GM06990 (cell line): ENCODE results near the gene HINT2.

Experiments
- DNase-seq: peaks from one replicate; pipeline ENCODE4 v3.0.0-alpha.2; 2011; ENCODE audit not compliant: insufficient read length; ENCODE audit errors: extremely low read depth
- H3K27me3 ChIP-seq: replicated peaks from 2 replicates; pipeline ENCODE4 v1.6.0; 2011; ENCODE audit warnings: low read length; ENCODE audit not compliant: control insufficient read depth, insufficient read depth
- H3K36me3 ChIP-seq: 2 replicates; pipeline ENCODE4 v1.5.1; 2011; ENCODE audit warnings: low read length; ENCODE audit not compliant: control insufficient read depth, insufficient read depth
- H3K4me3 ChIP-seq: replicated peaks from 2 replicates; pipeline ENCODE4 v1.5.1; 2011; ENCODE audit warnings: low read depth, mild to moderate bottlenecking, control low read depth, low read length
- CTCF ChIP-seq: IDR thresholded peaks from 2 replicates; pipeline ENCODE4 v1.5.1; 2011; ENCODE audit warnings: low read length, control low read depth, mild to moderate bottlenecking, inconsistent platforms; ENCODE audit not compliant: insufficient read depth, poor library complexity, severe bottlenecking

The HINT2 gene

GRCh38 chr9:35859310-35859989, 44.6 kb upstream of the HINT2 start:
- no peak for DNase-seq

DNA sequence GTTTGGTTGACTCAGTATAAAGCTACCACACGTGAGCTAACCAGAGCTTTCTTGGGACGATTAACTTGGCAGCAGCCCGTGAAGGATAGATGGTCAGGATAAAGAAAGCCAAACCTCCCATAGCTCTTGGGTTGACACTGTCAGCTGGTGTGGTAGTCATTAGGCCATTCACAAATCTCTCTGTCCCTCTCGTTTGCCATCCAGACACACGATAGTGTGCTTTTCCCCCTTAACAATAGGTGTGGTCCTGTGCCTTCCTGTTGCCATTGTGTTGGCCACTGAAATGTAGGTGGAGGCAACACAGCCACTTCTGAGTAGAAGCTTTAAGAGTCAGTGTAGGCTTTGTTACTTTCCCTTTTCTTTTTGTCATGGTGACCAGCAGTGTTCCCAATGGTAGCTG, 43.6 kb upstream of the HINT2 start:
- Histone ChIP-seq H3K27me3 (no peaks in the 10 kb centered on the region), H3K4me3 (no peak overlapping the region), H3K36me3 (no peaks in the 10 kb centered on the region)
- TF ChIP-seq CTCF: no peak
- no peak for DNase-seq

More at GRCh38 chr9:35859310-35859989, 44.6 kb upstream of the HINT2 start:
- TF ChIP-seq CTCF: peak; percentile 18
- Histone ChIP-seq H3K36me3 (no peaks in the 10 kb centered on the region), H3K4me3 (no peak overlapping the region), H3K27me3 (no peaks in the 10 kb centered on the region)

DNA sequence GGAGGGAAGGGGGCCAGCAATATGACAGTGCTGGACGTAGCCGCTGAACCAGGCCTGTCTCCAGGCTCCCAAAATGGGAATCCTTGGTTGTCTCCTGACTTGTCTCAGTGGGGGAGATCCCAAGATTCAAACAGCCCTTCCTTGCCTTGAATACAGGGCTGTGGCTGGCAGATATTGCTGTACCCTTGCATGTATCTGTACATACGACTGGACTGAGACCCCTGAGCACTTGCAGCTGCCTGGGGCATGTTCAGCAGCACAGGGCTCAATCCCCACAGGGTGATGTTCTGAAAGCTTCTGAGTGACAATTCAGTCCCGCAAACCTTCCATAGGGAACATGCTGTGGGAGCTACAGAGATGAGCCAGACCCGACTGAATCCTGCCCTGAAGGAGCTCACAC, 42.0 kb upstream of the HINT2 start:
- H3K4me3 ChIP-seq: no peak overlapping the region
- H3K27me3 ChIP-seq: no peaks in the 10 kb centered on the region
- no peaks in the 10 kb centered on the region for H3K36me3 ChIP-seq
- no peak for DNase-seq
- no peak for TF ChIP-seq CTCF

DNA sequence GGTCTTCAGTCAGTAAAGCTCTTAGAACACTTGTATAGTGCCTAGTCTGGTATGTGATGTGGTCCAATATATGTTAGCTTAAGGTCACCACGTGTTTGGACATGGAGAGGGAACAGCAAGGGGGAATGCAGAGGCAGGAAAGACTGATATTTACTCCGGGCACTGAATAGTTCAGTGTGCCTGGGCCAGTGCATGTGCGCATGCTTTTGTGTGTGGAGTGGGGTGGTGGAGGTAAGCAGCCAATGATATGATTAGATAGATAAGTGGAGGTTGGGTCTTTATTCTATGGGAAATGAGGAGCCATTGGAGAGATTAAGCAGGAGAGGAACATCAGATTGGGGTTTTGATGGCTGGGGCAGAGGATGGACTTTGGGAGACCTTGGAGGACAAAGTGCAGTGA, 41.4 kb upstream of the HINT2 start:
- Histone ChIP-seq H3K36me3 (no peaks in the 10 kb centered on the region), H3K4me3 (no peak overlapping the region), H3K27me3 (no peaks in the 10 kb centered on the region)
- TF ChIP-seq CTCF: no peak
- DNase-seq: no peak

DNA sequence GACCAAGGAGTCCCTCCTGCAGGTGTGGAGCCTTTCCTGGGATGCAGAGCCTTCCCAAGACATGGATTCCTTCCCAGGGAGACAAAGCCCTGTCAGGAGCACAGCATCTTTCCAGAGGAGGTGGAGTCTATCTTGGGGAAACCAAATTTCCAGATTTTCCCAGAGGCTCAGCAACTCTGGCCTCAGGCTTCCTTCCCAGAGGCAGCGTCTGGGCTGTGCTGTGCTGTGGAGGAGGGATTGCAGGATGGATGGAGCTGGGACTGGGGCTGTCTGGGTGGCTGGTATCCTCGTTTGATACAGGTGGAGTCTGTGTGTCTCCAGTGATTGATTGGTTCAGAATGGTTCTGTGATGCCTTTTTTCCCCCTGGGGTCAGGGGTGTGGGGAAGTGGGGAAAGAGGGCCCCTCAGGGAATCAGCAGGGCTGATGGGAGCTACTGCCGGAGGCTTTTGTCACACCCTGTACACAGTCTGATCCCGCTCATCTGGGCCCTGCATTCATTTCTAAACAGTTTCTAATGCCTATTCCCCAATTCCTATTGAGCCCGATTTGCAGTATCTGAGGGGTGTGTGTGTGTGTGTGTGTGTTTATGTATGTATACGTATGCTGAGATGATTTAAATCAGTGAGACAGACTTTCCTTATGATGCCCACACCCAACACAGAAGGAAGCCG, 39.4 kb upstream of the HINT2 start:
- no peak for TF ChIP-seq CTCF
- no peak for DNase-seq
- Histone ChIP-seq H3K27me3 (no peaks in the 10 kb centered on the region), H3K36me3 (no peaks in the 10 kb centered on the region), H3K4me3 (no peak overlapping the region)
